SU-DHL-6 (cell line): ENCODE measurements around the gene COL25A1.

Experiments
- H2AFZ ChIP-seq: fragments of 200-600 bp; sonication (generic); 2 replicates; pipeline ENCODE4 v1.6.1; 2014; ENCODE audit warnings: low read depth, mild to moderate bottlenecking, moderate library complexity, mixed read lengths, antibody characterized with exemption, low read length; ENCODE audit not compliant: severe bottlenecking
- H3F3A ChIP-seq: fragments of 200-600 bp; shearing (Covaris generic); 2 replicates; pipeline ENCODE4 v1.6.0; 2016; ENCODE audit warnings: antibody characterized with exemption, mild to moderate bottlenecking; ENCODE audit not compliant: insufficient read depth
- H3K27ac ChIP-seq: fragments of 200-600 bp; sonication (generic); 2 replicates; pipeline ENCODE4 v1.5.1; 2016; ENCODE audit warnings: low read depth, mild to moderate bottlenecking, low read length, moderate library complexity, mixed read lengths
- H3K27me3 ChIP-seq: fragments of 200-600 bp; sonication (generic), shearing (Covaris generic); 2 replicates; pipeline ENCODE4 v1.6.0; 2014; ENCODE audit warnings: mild to moderate bottlenecking, low read length
- H3K36me3 ChIP-seq: fragments of 200-600 bp; sonication (generic); 2 replicates; pipeline ENCODE4 v1.6.1; 2014; ENCODE audit warnings: mild to moderate bottlenecking, low read length, mixed read lengths
- H3K4me2 ChIP-seq: fragments of 300-600, 200-600 bp; shearing (Covaris generic), sonication (generic); 2 replicates; pipeline ENCODE4 v1.6.0; 2014; ENCODE audit warnings: low read length, low read depth, mild to moderate bottlenecking; ENCODE audit not compliant: poor library complexity, severe bottlenecking
- H3K4me3 ChIP-seq: fragments of 200-600 bp; sonication (generic); 2 replicates; pipeline ENCODE4 v1.5.1; 2014; ENCODE audit warnings: antibody characterized with exemption, low read length, mild to moderate bottlenecking, mixed read lengths; ENCODE audit not compliant: insufficient read depth, poor library complexity, severe bottlenecking
- H3K79me2 ChIP-seq: fragments of 200-600 bp; sonication (generic); 2 replicates; pipeline ENCODE4 v1.6.1; 2014; ENCODE audit warnings: mild to moderate bottlenecking, low read length, moderate library complexity; ENCODE audit not compliant: insufficient read depth
- H3K9ac ChIP-seq: fragments of 200-600 bp; sonication (generic); 2 replicates; pipeline ENCODE4 v1.7.0; 2014; ENCODE audit warnings: mild to moderate bottlenecking, low read length
- H3K9me2 ChIP-seq: fragments of 200-600 bp; sonication (generic); replicated peaks from 2 replicates; pipeline ENCODE4 v1.6.1; 2014; ENCODE audit warnings: low read length; ENCODE audit not compliant: insufficient read depth
- H3K9me3 ChIP-seq: fragments of 200-600 bp; sonication (generic); 2 replicates; pipeline ENCODE4 v1.6.1; 2014; ENCODE audit warnings: low read length, mixed read lengths; ENCODE audit not compliant: insufficient read depth
- H4K20me1 ChIP-seq: fragments of 200-600 bp; sonication (generic); 2 replicates; pipeline ENCODE4 v1.6.1; 2014; ENCODE audit warnings: low read depth, mild to moderate bottlenecking, antibody characterized with exemption, low read length, moderate library complexity, mixed read lengths
- CTCF ChIP-seq: fragments of 200-600 bp; sonication (generic); IDR thresholded peaks from one replicate; pipeline ENCODE4 v1.5.1; 2017; ENCODE audit warnings: antibody characterized with exemption, mild to moderate bottlenecking, low read length, moderate library complexity; ENCODE audit not compliant: insufficient read depth, poor library complexity, severe bottlenecking
- EZH2phosphoT487 ChIP-seq: fragments of 200-600 bp; sonication (generic), shearing (Covaris generic); conservative IDR thresholded peaks from 2 replicates; pipeline ENCODE4 v1.6.1; 2018; ENCODE audit warnings: mild to moderate bottlenecking, antibody characterized with exemption, low read length, moderate library complexity, mixed read lengths

The COL25A1 gene

GRCh38 chr4:109233570-109233969, 68.9 kb downstream of the COL25A1 start:
- Histone ChIP-seq H3K27me3 (no peaks in the 10 kb centered on the region), H3K79me2 (no peaks in the 10 kb centered on the region), H3K9me3 (no peaks in the 10 kb centered on the region), H3K36me3 (no peaks in the 10 kb centered on the region), H3K4me3 (no peak overlapping the region), H3K9ac (no peak overlapping the region), H2AFZ (no peak overlapping the region), H3K27ac (no peak overlapping the region), H3F3A (no peaks in the 10 kb centered on the region), H3K4me2 (no peak overlapping the region), H3K9me2 (no peaks in the 10 kb centered on the region), H4K20me1 (no peaks in the 10 kb centered on the region)
- TF ChIP-seq EZH2phosphoT487 (no peak), CTCF (no peak)

DNA sequence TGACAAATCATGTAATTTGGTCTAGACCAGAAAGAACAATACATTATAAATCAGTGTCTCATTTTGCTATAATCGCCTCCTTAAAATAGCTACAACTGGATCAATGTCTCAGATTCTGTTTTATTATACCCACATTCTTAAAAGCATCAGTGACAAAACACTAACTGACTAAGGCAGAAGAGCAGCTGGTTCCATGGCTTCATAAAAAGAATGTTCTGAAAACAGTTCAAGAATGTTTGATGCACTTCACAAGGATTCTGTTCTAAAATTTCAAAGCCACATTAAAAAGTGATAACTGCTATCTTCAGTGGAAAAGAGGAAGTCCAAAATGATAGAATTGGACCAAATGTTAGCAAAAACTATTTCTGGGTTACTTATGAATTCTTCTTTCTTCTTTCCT, 69.8 kb downstream of the COL25A1 start:
- Histone ChIP-seq H3K79me2 (no peaks in the 10 kb centered on the region), H3K27me3 (no peaks in the 10 kb centered on the region), H3K4me3 (no peak overlapping the region), H3K27ac (no peak overlapping the region), H3K9me2 (no peaks in the 10 kb centered on the region), H2AFZ (no peak overlapping the region), H3F3A (no peaks in the 10 kb centered on the region), H3K9ac (no peak overlapping the region), H4K20me1 (no peaks in the 10 kb centered on the region), H3K9me3 (no peaks in the 10 kb centered on the region), H3K4me2 (no peak overlapping the region), H3K36me3 (no peaks in the 10 kb centered on the region)
- TF ChIP-seq CTCF (no peak), EZH2phosphoT487 (no peak)

GRCh38 chr4:109231331-109231730, 71.1 kb downstream of the COL25A1 start:
- Histone ChIP-seq H3K4me2 (no peak overlapping the region), H2AFZ (no peak overlapping the region), H3K9me2 (no peaks in the 10 kb centered on the region), H3K4me3 (no peak overlapping the region), H3F3A (no peaks in the 10 kb centered on the region), H3K9me3 (no peaks in the 10 kb centered on the region), H3K36me3 (no peaks in the 10 kb centered on the region), H4K20me1 (no peaks in the 10 kb centered on the region), H3K27ac (no peak overlapping the region), H3K27me3 (no peaks in the 10 kb centered on the region), H3K9ac (no peak overlapping the region), H3K79me2 (no peaks in the 10 kb centered on the region)
- TF ChIP-seq CTCF (no peak), EZH2phosphoT487 (no peak)

GRCh38 chr4:109229028-109229427, 73.4 kb downstream of the COL25A1 start:
- Histone ChIP-seq H2AFZ (no peak overlapping the region), H3K4me2 (no peak overlapping the region), H3K27me3 (no peaks in the 10 kb centered on the region), H3K4me3 (no peak overlapping the region), H3K27ac (no peak overlapping the region), H4K20me1 (no peaks in the 10 kb centered on the region), H3K9me2 (no peaks in the 10 kb centered on the region), H3K79me2 (no peaks in the 10 kb centered on the region), H3K9ac (no peak overlapping the region), H3K36me3 (no peaks in the 10 kb centered on the region), H3F3A (no peaks in the 10 kb centered on the region), H3K9me3 (no peaks in the 10 kb centered on the region)
- TF ChIP-seq EZH2phosphoT487: no peak
- no peak for TF ChIP-seq CTCF
